Common myeloid progenitor, CD34-positive (primary cell): ENCODE data around the gene PLEKHS1.

Experiments used
- CTCF ChIA-PET: fragments of 350-600 bp; sonication (Branson Sonifier 250); formaldehyde crosslinking; loops from one replicate; lab custom pipeline; 2021; ENCODE audit warnings: antibody characterized with exemption; lab: Charles Lee
- POLR2A ChIA-PET: fragments of 350-600 bp; sonication (Branson Sonifier 250); formaldehyde crosslinking; loops from one replicate; lab custom pipeline; 2021; ENCODE audit warnings: antibody characterized with exemption; lab: Charles Lee
- DNase-seq, 3 donors: peaks; one replicate each; pipeline versions ENCODE4 v3.0.0 to v3.0.0-alpha.2; 2013
- H3K27ac ChIP-seq, 2 experiments: 1 replicate in 1 of 2; 2 replicates in 1 of 2; pipeline ENCODE4 v1.7.0; 2013; ENCODE audit warnings: inconsistent platforms in 2 of 2, low read length in 2 of 2, mild to moderate bottlenecking in 2 of 2, low read depth in 1 of 2, moderate library complexity in 1 of 2; ENCODE audit not compliant: severe bottlenecking in 2 of 2, insufficient read depth in 1 of 2, poor library complexity in 1 of 2
- H3K27me3 ChIP-seq, 5 experiments: replicated peaks in 2 of 5; 1 replicate in 3 of 5; 2 replicates in 2 of 5; pipeline versions ENCODE4 v1.6.1 to v1.7.0; 2013; ENCODE audit warnings: low read length in 4 of 5, mild to moderate bottlenecking in 2 of 5, moderate library complexity in 2 of 5, inconsistent platforms in 1 of 5; ENCODE audit not compliant: insufficient read depth in 5 of 5, control insufficient read depth in 4 of 5
- H3K36me3 ChIP-seq, 4 experiments: 1 replicate in 2 of 4; 2 replicates in 2 of 4; pipeline versions ENCODE4 v1.6.1 to v1.7.0; 2013; ENCODE audit warnings: low read length in 3 of 4, control low read depth in 1 of 4, mild to moderate bottlenecking in 1 of 4; ENCODE audit not compliant: control insufficient read depth in 4 of 4, insufficient read depth in 4 of 4
- H3K4me1 ChIP-seq, 4 experiments: 1 replicate in 3 of 4; 2 replicates in 1 of 4; pipeline versions ENCODE4 v1.6.1 to v1.7.1; 2013; ENCODE audit warnings: low read length in 3 of 4, mild to moderate bottlenecking in 3 of 4, control low read depth in 1 of 4, inconsistent platforms in 1 of 4, moderate library complexity in 1 of 4; ENCODE audit not compliant: control insufficient read depth in 4 of 4, insufficient read depth in 4 of 4; ENCODE audit errors: control extremely low read depth in 1 of 4
- H3K4me3 ChIP-seq, 7 experiments: 1 replicate in 4 of 7; 2 replicates in 3 of 7; pipeline versions ENCODE4 v1.5.1 to v1.7.0; 2013; ENCODE audit warnings: mild to moderate bottlenecking in 7 of 7, low read length in 6 of 7, moderate library complexity in 6 of 7, inconsistent platforms in 2 of 7, low read depth in 2 of 7, control low read depth in 1 of 7; ENCODE audit not compliant: insufficient read depth in 4 of 7, control insufficient read depth in 1 of 7; ENCODE audit errors: extremely low read depth in 1 of 7
- H3K9me3 ChIP-seq, 5 experiments: 1 replicate in 4 of 5; 2 replicates in 1 of 5; pipeline versions ENCODE4 v1.6.1 to v1.7.1; 2013; ENCODE audit warnings: low read length in 4 of 5, mild to moderate bottlenecking in 2 of 5, inconsistent platforms in 1 of 5, low read depth in 1 of 5, moderate library complexity in 1 of 5; ENCODE audit not compliant: control insufficient read depth in 4 of 5, insufficient read depth in 2 of 5; ENCODE audit errors: control extremely low read depth in 1 of 5
- WGBS: methylation state at CpG from one replicate; pipeline ENCODE4 v1.1.5; 2013; ENCODE audit not compliant: insufficient coverage; 5-methylcytosine and 5-hydroxymethylcytosine counted together

PLEKHS1 gene

DNA sequence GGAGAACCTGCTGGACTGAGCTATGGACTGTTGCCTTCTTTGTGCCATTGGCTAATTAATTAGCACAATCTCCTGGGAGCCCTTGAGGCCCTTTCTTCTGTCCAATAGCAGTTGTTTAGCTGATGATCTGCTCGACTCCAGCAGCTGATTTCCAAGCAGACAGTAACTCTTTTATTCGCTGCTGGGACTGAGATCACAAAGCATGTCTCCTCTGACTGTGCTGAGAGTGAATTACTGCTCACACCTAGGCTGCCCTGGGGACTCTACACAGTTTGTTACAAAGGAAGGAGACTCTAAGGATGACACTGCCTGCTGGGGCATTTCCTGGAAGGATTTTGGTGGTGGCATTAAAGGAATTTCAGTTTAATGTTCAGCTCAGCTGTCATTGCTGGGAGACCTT, 40.3 kb upstream of the PLEKHS1 start:
- H3K36me3 ChIP-seq = peaks cover 0 to 15% (median 6%) of the 10 kb centered on the region in 4 experiments
- no peak for DNase-seq
- no peaks in the 10 kb centered on the region for H3K9me3 ChIP-seq
- no peak overlapping the region for H3K27ac ChIP-seq
- CTCF ChIA-PET = interaction anchor here (1.1 to 1.5 kb wide), 3 partner anchors 38 to 71 kb away, joined by 3 read pairs; no protein-coding TSS in a partner anchor
- H3K4me3 ChIP-seq = no peak overlapping the region
- no peaks in the 10 kb centered on the region for H3K27me3 ChIP-seq
- peaks cover 0 to 14% (median 7%) of the 10 kb centered on the region in 4 experiments for H3K4me1 ChIP-seq
- POLR2A ChIA-PET = no interaction called here
- WGBS = 93% methylated on average over 2 of the region's 2 CpGs

DNA sequence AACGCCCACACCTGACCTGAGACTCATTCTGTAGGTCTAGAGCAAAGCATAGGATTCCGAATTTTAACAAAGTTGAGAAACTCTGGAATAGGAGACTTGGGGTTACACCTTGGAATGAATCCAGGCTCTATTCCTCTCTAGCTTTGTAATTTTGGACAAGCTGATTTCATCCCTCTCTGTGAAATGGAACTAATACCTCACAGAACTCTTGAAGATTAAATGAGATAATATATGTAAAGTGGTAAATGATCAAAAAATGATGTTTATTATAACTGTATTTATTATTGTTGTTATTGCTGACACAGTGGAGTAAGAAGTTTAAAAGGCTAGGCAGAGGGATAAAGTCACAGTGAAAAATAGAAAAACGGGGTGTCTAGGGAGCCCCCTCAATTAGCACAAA, 39.5 kb upstream of the PLEKHS1 start:
- ChIA-PET CTCF (interaction anchor here (1.1 kb wide), 1 partner anchor 66 kb away, joined by 3 read pairs; no protein-coding TSS in a partner anchor), POLR2A (no interaction called here)
- no peak overlapping the region for H3K4me3 ChIP-seq
- peaks cover 0 to 15% (median 5%) of the 10 kb centered on the region in 4 experiments for H3K36me3 ChIP-seq
- H3K27me3 ChIP-seq = no peaks in the 10 kb centered on the region
- DNase-seq = no peak
- H3K9me3 ChIP-seq = no peaks in the 10 kb centered on the region
- WGBS = 100% methylated on average over 3 of the region's 3 CpGs
- no peak overlapping the region for H3K27ac ChIP-seq
- H3K4me1 ChIP-seq = peaks cover 1 to 13% (median 10%) of the 10 kb centered on the region in 4 experiments

DNA sequence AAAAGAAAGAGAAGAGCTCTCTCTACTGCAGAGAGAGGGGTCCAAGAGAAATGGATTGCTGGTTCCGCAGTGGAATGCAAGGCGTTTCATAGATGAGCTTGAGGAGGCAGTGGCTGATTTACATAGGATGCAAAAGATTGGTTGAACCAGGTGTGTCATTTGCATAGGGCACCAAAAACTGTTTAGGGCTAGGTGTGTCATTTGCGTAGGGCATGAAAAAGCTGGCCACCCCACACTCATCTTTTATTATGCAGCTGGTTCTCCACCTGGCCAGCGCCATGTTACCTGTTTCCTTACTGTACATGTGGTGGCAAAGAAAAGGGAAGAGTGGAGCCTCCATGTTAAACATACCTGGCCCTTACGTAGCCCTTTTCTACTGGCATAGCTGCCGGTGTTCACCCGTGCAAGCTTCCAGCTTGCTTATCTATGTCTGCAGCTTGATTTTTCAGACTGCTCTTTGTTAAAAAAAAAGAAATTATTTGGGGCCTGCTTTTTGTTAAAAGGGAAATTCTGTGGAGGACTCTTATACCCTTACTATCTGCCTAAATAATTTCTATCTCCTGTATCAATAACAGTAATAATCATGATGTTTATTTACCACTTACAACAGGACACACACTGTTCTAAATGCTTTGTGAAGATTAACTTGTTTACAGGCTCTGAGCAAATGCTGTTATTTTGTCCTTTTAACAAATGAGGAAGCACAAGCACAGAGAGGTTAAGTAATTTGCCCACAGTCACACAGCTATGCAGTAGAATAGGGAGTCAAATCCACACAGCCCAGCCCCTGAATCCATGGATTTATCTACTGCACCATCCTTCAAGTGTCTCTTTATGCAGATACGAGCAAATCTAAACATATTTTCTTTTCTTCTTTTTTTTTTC, 38.5 kb upstream of the PLEKHS1 start:
- peaks cover 0 to 15% (median 5%) of the 10 kb centered on the region in 4 experiments for H3K36me3 ChIP-seq
- DNase-seq = peak in 2 of 3 donors; percentile 28 to 64
- ChIA-PET POLR2A (no interaction called here), CTCF (interaction anchor here (1.0 to 1.6 kb wide), 4 partner anchors 8 to 88 kb away, joined by 4 to 8 read pairs (median 4); no protein-coding TSS in a partner anchor)
- H3K4me1 ChIP-seq = peaks cover 2 to 12% (median 9%) of the 10 kb centered on the region in 4 experiments
- no peaks in the 10 kb centered on the region for H3K9me3 ChIP-seq
- H3K4me3 ChIP-seq = no peak overlapping the region
- no peaks in the 10 kb centered on the region for H3K27me3 ChIP-seq
- no peak overlapping the region for H3K27ac ChIP-seq
- 81% methylated on average over 5 of the region's 8 CpGs for WGBS

DNA sequence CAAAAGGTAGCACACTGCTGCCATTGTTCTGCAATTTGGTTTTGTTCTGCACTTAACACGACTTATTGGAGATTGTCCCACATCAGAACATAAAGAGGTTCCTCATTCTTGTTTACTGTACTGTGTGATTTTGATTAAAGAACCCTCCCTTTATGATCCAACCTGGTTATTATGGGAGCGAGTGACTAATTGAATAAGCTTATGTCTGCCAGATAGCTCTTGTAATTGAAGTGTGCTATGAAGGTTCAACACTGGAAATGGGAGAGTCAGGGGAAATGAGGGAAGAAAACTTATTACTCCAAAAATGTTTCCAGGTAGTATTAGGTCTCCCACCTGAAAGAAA, 37.9 kb upstream of the PLEKHS1 start:
- H3K27me3 ChIP-seq = no peaks in the 10 kb centered on the region
- H3K9me3 ChIP-seq = no peaks in the 10 kb centered on the region
- 29% methylated on average over 1 of the region's 2 CpGs for WGBS
- ChIA-PET POLR2A (no interaction called here), CTCF (interaction anchor here (1.0 to 1.6 kb wide), 4 partner anchors 9 to 88 kb away, joined by 4 to 8 read pairs (median 4); no protein-coding TSS in a partner anchor)
- peak in 2 of 3 donors; percentile 8 to 17 for DNase-seq
- H3K4me3 ChIP-seq = no peak overlapping the region
- H3K27ac ChIP-seq = no peak overlapping the region
- H3K4me1 ChIP-seq = peaks cover 2 to 12% (median 9%) of the 10 kb centered on the region in 4 experiments
- H3K36me3 ChIP-seq = peaks cover 0 to 15% (median 5%) of the 10 kb centered on the region in 4 experiments

DNA sequence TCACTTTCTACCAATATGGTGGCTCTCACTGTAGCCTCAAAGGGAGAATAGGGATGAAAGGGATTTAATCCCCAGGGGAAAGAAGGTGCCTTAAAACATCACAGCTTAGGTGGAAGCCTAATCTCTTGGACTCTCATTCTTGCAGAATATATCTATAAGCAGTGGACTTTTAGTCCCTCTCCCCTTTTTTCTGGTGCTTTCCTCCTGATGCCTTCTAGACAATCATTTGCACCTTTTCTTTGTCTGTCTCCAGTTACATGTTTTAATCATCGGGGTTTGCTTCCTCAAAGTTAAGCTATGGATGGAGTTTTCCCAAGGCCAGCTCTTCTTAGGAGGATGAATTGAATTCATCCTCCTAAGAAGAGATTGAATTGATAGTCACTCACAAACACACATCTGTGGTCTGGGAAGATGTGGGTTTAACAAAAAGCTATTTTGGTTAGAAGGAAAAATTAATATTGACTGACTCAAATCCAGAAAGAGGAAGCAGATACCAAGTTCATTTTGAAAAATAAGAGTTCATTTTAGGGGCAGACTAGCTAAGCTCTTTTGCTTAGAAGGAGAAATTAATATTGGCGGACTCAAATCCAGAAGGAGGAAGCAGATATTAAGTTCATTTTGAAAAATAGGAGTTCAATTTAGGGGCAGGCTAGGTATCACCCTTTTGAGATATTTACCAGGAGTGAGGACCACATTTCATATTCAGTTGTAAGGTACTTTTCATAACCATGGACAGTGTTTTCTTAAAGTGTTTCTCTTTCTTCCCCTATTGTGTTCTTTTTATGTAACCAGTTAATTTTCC, 35.2 kb upstream of the PLEKHS1 start:
- H3K4me1 ChIP-seq = peaks cover 2 to 11% (median 7%) of the 10 kb centered on the region in 4 experiments
- H3K27ac ChIP-seq = no peak overlapping the region
- no peaks in the 10 kb centered on the region for H3K9me3 ChIP-seq
- peak in 2 of 3 donors; percentile 44 to 71 for DNase-seq
- 11% methylated on average over 1 of the region's 2 CpGs for WGBS
- H3K4me3 ChIP-seq = no peak overlapping the region
- peaks cover 2 to 21% (median 11%) of the 10 kb centered on the region in 4 experiments for H3K36me3 ChIP-seq
- POLR2A ChIA-PET = no interaction called here
- CTCF ChIA-PET = interaction anchor here (0.9 to 4.4 kb wide), 4 partner anchors 11 to 394 kb away, joined by 3 to 17 read pairs (median 4); partner anchors contain the start of gene CASP7
- H3K27me3 ChIP-seq = no peaks in the 10 kb centered on the region

DNA sequence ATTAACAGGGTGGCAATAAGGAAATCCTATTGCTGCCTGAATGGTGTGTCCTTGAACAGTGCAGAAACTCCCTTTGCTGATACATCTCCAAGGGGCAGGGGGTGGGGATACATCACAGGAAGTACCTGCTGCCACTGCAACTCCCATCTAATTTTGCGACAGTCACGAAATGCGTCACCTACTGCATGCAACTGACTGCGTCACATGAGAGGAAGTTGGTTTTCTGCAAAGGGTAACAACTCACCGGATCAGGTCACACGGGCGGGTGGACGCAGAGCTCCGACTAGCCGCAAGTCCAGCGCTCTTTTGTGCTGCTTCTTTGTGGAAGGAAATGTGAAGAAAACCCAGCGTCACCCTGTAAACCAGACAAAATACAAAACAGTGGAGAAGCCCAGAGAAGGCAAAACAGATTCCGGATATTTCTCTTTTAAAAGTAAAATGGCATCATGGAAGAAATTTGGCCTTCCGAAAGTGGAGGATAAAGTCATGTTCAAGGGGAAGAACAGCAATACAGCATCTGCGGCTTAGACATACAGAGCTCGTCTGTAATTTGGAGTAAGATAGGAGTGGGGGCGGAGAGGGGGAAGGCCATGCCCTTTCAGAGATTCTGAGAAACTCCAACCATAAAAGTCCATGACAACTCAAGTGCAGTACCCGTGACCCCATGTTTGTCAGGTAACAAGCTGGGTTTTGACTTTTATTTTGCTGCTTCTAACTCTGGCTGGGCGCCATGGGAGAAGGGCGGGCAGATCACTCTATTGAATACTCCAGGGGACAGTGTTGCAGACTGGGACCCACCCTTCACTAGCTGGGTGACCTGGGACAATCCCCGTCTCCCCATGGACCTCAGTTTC, 32.3 kb upstream of the PLEKHS1 start:
- 97% methylated on average over 16 of the region's 21 CpGs for WGBS
- ChIA-PET CTCF (interaction anchor here (4.4 kb wide), 1 partner anchor 13 kb away, joined by 17 read pairs; no protein-coding TSS in a partner anchor), POLR2A (no interaction called here)
- Histone ChIP-seq H3K27ac (peak overlapping the region in 1 of 2 experiments; percentile 40), H3K4me1 (peaks cover 2 to 9% (median 6%) of the 10 kb centered on the region in 4 experiments), H3K4me3 (no peak overlapping the region), H3K9me3 (no peaks in the 10 kb centered on the region), H3K27me3 (no peaks in the 10 kb centered on the region), H3K36me3 (peaks cover 4 to 37% (median 15%) of the 10 kb centered on the region in 4 experiments)
- no peak for DNase-seq
